ENCODE data around the gene CREB3L2. TPM values are rescaled to one million over a fixed set of nuclear protein-coding genes. Genes with fewer than 3 reads are reported as not detected.

CREB3L2 gene
- total and polyA plus RNA-seq, 2 donors = 3.4 to 6.6 TPM

GRCh38 chr7:137865764-137866163 is 136.1 kb downstream of the CREB3L2 start:
- Histone ChIP-seq H3K9me3 (ENCODE audit: control insufficient read depth in 2 of 2, insufficient read depth in 1 of 2, low read length in 1 of 2) (no peaks in the 10 kb centered on the region), H3K27me3 (ENCODE audit: control insufficient read depth in 2 of 2, insufficient read depth in 1 of 2, low read length in 1 of 2) (no peaks in the 10 kb centered on the region), H3K36me3 (ENCODE audit: control insufficient read depth in 2 of 2, insufficient read depth in 2 of 2, low read length in 1 of 2) (no peaks in the 10 kb centered on the region), H3K4me3 (ENCODE audit: low read length in 2 of 2) (no peak overlapping the region), H3K27ac (ENCODE audit: low read depth in 1 of 2, low read length in 1 of 2) (no peak overlapping the region), H3K4me1 (ENCODE audit: control insufficient read depth in 2 of 2, insufficient read depth in 2 of 2, low read length in 2 of 2) (no peaks in the 10 kb centered on the region)
- no peak for DNase-seq (ENCODE audit: low read depth in 6 of 9, low spot score in 9 of 9)
- WGBS = 95% methylated on average over 1 of the region's 1 CpG

GRCh38 chr7:137862964-137863363 is 138.9 kb downstream of the CREB3L2 start:
- DNase-seq (ENCODE audit: low read depth in 6 of 9, low spot score in 9 of 9) = no peak
- Histone ChIP-seq H3K4me3 (ENCODE audit: low read length in 2 of 2) (no peak overlapping the region), H3K36me3 (ENCODE audit: control insufficient read depth in 2 of 2, insufficient read depth in 2 of 2, low read length in 1 of 2) (no peaks in the 10 kb centered on the region), H3K4me1 (ENCODE audit: control insufficient read depth in 2 of 2, insufficient read depth in 2 of 2, low read length in 2 of 2) (no peaks in the 10 kb centered on the region), H3K27me3 (ENCODE audit: control insufficient read depth in 2 of 2, insufficient read depth in 1 of 2, low read length in 1 of 2) (no peaks in the 10 kb centered on the region), H3K27ac (ENCODE audit: low read depth in 1 of 2, low read length in 1 of 2) (no peak overlapping the region), H3K9me3 (ENCODE audit: control insufficient read depth in 2 of 2, insufficient read depth in 1 of 2, low read length in 1 of 2) (no peaks in the 10 kb centered on the region)
- WGBS = 96% methylated on average over 2 of the region's 2 CpGs

- DNase-seq (ENCODE audit: low read depth in 6 of 9, low spot score in 9 of 9) = no peak
- Histone ChIP-seq H3K4me1 (ENCODE audit: control insufficient read depth in 2 of 2, insufficient read depth in 2 of 2, low read length in 2 of 2) (no peaks in the 10 kb centered on the region), H3K36me3 (ENCODE audit: control insufficient read depth in 2 of 2, insufficient read depth in 2 of 2, low read length in 1 of 2) (no peaks in the 10 kb centered on the region), H3K4me3 (ENCODE audit: low read length in 2 of 2) (no peak overlapping the region), H3K27me3 (ENCODE audit: control insufficient read depth in 2 of 2, insufficient read depth in 1 of 2, low read length in 1 of 2) (no peaks in the 10 kb centered on the region), H3K27ac (ENCODE audit: low read depth in 1 of 2, low read length in 1 of 2) (no peak overlapping the region), H3K9me3 (ENCODE audit: control insufficient read depth in 2 of 2, insufficient read depth in 1 of 2, low read length in 1 of 2) (no peaks in the 10 kb centered on the region)
- 28% methylated on average over 4 of the region's 4 CpGs for WGBS
Measured at GRCh38 chr7:137862358-137862757, 139.5 kb downstream of the CREB3L2 start.

- H3K4me3 ChIP-seq (ENCODE audit: low read length in 2 of 2) = no peak overlapping the region
- H3K27me3 ChIP-seq (ENCODE audit: control insufficient read depth in 2 of 2, insufficient read depth in 1 of 2, low read length in 1 of 2) = no peaks in the 10 kb centered on the region
- H3K27ac ChIP-seq (ENCODE audit: low read depth in 1 of 2, low read length in 1 of 2) = no peak overlapping the region
- H3K4me1 ChIP-seq (ENCODE audit: control insufficient read depth in 2 of 2, insufficient read depth in 2 of 2, low read length in 2 of 2) = no peaks in the 10 kb centered on the region
- no peaks in the 10 kb centered on the region for H3K9me3 ChIP-seq (ENCODE audit: control insufficient read depth in 2 of 2, insufficient read depth in 1 of 2, low read length in 1 of 2)
- DNase-seq (ENCODE audit: low read depth in 6 of 9, low spot score in 9 of 9) = no peak
- over 99% methylated on average over 2 of the region's 2 CpGs for WGBS
- H3K36me3 ChIP-seq (ENCODE audit: control insufficient read depth in 2 of 2, insufficient read depth in 2 of 2, low read length in 1 of 2) = no peaks in the 10 kb centered on the region
Measured at GRCh38 chr7:137860542-137860941, 141.3 kb downstream of the CREB3L2 start.

DNA sequence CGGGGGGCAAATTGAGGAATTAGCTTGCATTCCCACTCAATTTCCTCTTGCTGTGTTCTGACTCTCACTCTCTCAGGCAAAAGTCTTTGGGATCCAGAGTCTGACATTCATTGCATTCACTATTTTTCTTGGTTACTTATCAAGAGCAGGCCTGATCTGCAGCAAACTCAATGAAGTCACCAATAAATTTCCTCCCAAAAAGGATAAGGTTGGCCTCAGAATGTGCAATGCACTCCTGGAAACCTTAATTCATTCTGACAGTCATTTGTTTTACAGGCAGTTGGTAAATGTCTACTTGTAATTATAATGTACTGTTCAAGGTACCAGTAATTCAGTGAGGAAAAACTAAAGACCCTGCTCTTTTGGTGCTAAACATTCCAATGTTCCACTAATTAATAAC is 148.8 kb downstream of the CREB3L2 start:
- H3K36me3 ChIP-seq (ENCODE audit: control insufficient read depth in 2 of 2, insufficient read depth in 2 of 2, low read length in 1 of 2) = no peaks in the 10 kb centered on the region
- WGBS = 98% methylated on average over 1 of the region's 1 CpG

GRCh38 chr7:137852108-137852507 is 149.8 kb downstream of the CREB3L2 start:
- peaks cover 12 to 25% of the 10 kb centered on the region in 2 donors for H3K27me3 ChIP-seq (ENCODE audit: control insufficient read depth in 2 of 2, insufficient read depth in 1 of 2, low read length in 1 of 2)
- no peak overlapping the region for H3K27ac ChIP-seq (ENCODE audit: low read depth in 1 of 2, low read length in 1 of 2)
- DNase-seq (ENCODE audit: low read depth in 6 of 9, low spot score in 9 of 9) = no peak
- no peak overlapping the region for H3K4me3 ChIP-seq (ENCODE audit: low read length in 2 of 2)
- peaks cover 0 to 3% of the 10 kb centered on the region in 2 donors for H3K4me1 ChIP-seq (ENCODE audit: control insufficient read depth in 2 of 2, insufficient read depth in 2 of 2, low read length in 2 of 2)
- no peaks in the 10 kb centered on the region for H3K36me3 ChIP-seq (ENCODE audit: control insufficient read depth in 2 of 2, insufficient read depth in 2 of 2, low read length in 1 of 2)
- peaks cover 0 to 1% of the 10 kb centered on the region in 2 donors for H3K9me3 ChIP-seq (ENCODE audit: control insufficient read depth in 2 of 2, insufficient read depth in 1 of 2, low read length in 1 of 2)

More for the DNA sequence above, 148.8 kb downstream of the CREB3L2 start:
- DNase-seq (ENCODE audit: low read depth in 6 of 9, low spot score in 9 of 9) = no peak
- Histone ChIP-seq H3K27me3 (ENCODE audit: control insufficient read depth in 2 of 2, insufficient read depth in 1 of 2, low read length in 1 of 2) (peaks cover 2 to 15% of the 10 kb centered on the region in 2 donors), H3K4me3 (ENCODE audit: low read length in 2 of 2) (no peak overlapping the region), H3K4me1 (ENCODE audit: control insufficient read depth in 2 of 2, insufficient read depth in 2 of 2, low read length in 2 of 2) (no peaks in the 10 kb centered on the region), H3K9me3 (ENCODE audit: control insufficient read depth in 2 of 2, insufficient read depth in 1 of 2, low read length in 1 of 2) (no peaks in the 10 kb centered on the region), H3K27ac (ENCODE audit: low read depth in 1 of 2, low read length in 1 of 2) (no peak overlapping the region)

DNA sequence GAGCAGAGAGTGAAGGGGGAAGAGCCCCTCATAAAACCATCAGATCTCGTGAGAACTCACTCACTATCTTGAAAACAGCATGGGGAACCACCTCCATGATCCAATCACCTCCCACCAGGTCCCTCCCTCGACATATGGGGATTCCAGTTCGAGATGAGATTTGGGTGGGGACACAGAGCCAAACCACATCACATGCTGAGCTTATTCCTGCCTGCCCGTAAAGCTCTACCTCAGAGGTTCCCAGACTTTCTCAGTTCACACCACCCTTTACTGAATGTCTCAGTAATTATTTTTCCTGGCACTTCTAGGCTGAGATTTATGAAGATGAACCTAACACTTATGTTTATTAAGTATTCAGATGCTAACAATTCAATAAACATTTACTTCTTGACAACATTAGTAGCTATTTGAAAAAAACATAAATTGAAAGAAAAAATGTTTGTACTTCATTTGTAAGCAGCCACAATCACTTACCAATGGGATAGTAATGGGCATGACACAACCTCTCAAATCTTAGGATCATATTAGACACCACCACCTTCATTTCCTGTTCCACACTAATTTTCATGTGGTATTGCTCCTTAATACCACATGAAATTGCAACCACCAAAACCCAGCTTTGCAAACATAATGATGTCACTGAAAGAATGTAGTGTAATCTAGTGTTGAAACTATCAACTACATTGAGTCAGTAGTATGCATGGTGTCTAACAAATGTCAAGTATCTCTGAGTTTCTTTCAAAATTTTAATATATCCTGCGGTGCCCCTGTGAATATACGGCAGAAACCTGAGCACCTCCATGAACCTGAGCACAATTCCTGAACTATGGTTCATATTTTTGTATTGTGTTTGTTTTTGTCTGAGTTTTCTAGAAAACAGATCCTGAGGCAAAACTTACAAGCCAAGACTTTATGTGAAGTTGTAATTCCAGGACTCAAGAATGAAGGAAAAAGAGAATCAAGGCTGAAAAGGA is 150.6 kb downstream of the CREB3L2 start:
- Histone ChIP-seq H3K36me3 (ENCODE audit: control insufficient read depth in 2 of 2, insufficient read depth in 2 of 2, low read length in 1 of 2) (no peaks in the 10 kb centered on the region), H3K9me3 (ENCODE audit: control insufficient read depth in 2 of 2, insufficient read depth in 1 of 2, low read length in 1 of 2) (peaks cover 0 to 1% of the 10 kb centered on the region in 2 donors), H3K27ac (ENCODE audit: low read depth in 1 of 2, low read length in 1 of 2) (no peak overlapping the region), H3K4me1 (ENCODE audit: control insufficient read depth in 2 of 2, insufficient read depth in 2 of 2, low read length in 2 of 2) (peaks cover 2 to 4% of the 10 kb centered on the region in 2 donors), H3K4me3 (ENCODE audit: low read length in 2 of 2) (no peak overlapping the region), H3K27me3 (ENCODE audit: control insufficient read depth in 2 of 2, insufficient read depth in 1 of 2, low read length in 1 of 2) (peaks cover 20 to 32% of the 10 kb centered on the region in 2 donors)
- DNase-seq (ENCODE audit: low read depth in 6 of 9, low spot score in 9 of 9) = no peak
- WGBS = 89% methylated on average over 6 of the region's 6 CpGs

DNA sequence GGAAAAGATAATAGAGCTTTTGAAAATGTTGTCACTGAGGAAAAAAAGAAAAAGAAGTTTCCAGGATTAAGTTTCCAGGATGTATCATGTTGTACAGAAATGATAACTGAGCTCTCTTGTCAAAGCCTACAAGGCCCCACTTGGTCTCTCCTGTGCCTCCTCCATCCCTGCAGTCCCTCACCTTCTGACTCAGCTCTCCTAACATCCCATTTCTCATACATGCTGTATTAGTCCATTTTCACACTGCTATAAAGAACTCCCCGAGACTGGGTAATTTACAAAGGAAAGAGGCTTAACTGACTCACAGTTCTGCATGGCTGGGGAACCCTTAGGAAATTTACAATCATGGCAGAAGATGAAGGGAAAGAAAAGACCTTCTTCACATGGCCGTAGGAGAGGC is 151.3 kb downstream of the CREB3L2 start:
- Histone ChIP-seq H3K9me3 (ENCODE audit: control insufficient read depth in 2 of 2, insufficient read depth in 1 of 2, low read length in 1 of 2) (peaks cover 0 to 1% of the 10 kb centered on the region in 2 donors), H3K4me3 (ENCODE audit: low read length in 2 of 2) (no peak overlapping the region), H3K27me3 (ENCODE audit: control insufficient read depth in 2 of 2, insufficient read depth in 1 of 2, low read length in 1 of 2) (peaks cover 23 to 38% of the 10 kb centered on the region in 2 donors), H3K4me1 (ENCODE audit: control insufficient read depth in 2 of 2, insufficient read depth in 2 of 2, low read length in 2 of 2) (peaks cover 2 to 6% of the 10 kb centered on the region in 2 donors), H3K27ac (ENCODE audit: low read depth in 1 of 2, low read length in 1 of 2) (no peak overlapping the region), H3K36me3 (ENCODE audit: control insufficient read depth in 2 of 2, insufficient read depth in 2 of 2, low read length in 1 of 2) (no peaks in the 10 kb centered on the region)
- 88% methylated on average over 2 of the region's 2 CpGs for WGBS
- no peak for DNase-seq (ENCODE audit: low read depth in 6 of 9, low spot score in 9 of 9)

DNA sequence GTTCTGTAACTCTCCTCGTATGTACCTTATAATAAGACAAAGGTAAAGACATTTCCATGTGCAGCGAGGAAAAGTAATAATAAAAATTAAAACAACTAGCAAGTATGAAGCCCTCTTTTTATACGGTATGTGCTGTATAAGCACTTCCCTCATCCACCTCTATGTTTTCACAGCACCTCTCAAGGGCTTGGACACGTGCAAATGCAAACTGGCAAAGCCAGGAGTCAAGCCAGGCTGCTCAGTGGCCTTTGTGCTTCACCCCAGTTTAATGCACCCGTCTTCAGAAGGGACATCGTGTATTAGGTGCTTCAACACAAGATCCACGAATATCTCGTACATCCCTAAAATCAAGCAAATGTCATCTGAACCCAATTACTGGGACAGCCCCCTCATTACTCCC is 153.8 kb downstream of the CREB3L2 start:
- H3K9me3 ChIP-seq (ENCODE audit: control insufficient read depth in 2 of 2, insufficient read depth in 1 of 2, low read length in 1 of 2) = peaks cover 0 to 1% of the 10 kb centered on the region in 2 donors
- no peak overlapping the region for H3K27ac ChIP-seq (ENCODE audit: low read depth in 1 of 2, low read length in 1 of 2)
- peaks cover 38 to 58% of the 10 kb centered on the region in 2 donors for H3K27me3 ChIP-seq (ENCODE audit: control insufficient read depth in 2 of 2, insufficient read depth in 1 of 2, low read length in 1 of 2)
- no peaks in the 10 kb centered on the region for H3K36me3 ChIP-seq (ENCODE audit: control insufficient read depth in 2 of 2, insufficient read depth in 2 of 2, low read length in 1 of 2)
- peaks cover 2 to 6% of the 10 kb centered on the region in 2 donors for H3K4me1 ChIP-seq (ENCODE audit: control insufficient read depth in 2 of 2, insufficient read depth in 2 of 2, low read length in 2 of 2)
- no peak overlapping the region for H3K4me3 ChIP-seq (ENCODE audit: low read length in 2 of 2)
- no peak for DNase-seq (ENCODE audit: low read depth in 6 of 9, low spot score in 9 of 9)
- WGBS = 77% methylated on average over 8 of the region's 8 CpGs

All from thymus (tissue), 11 donors.